NCI-H748 treated with DMSO at 0.1 percent for 48 hours (cell line): Measurements from ENCODE around the gene MAPK7.
A peak's percentile ranks its signal among the peaks of the same experiment; 100 is the strongest.

ENCODE experiments used
- DNase-seq: peaks from one replicate; lab custom pipeline; 2025; lab: John Stamatoyannopoulos, UW

Gene MAPK7

DNA sequence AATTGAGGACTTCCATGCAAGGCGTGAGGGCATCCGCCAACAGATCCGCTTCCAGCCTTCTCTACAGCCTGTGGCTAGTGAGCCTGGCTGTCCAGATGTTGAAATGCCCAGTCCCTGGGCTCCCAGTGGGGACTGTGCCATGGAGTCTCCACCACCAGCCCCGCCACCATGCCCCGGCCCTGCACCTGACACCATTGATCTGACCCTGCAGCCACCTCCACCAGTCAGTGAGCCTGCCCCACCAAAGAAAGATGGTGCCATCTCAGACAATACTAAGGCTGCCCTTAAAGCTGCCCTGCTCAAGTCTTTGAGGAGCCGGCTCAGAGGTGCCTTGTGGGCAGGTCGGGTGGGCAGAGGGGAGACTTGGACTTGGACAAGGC is 3.1 kb downstream of the MAPK7 start:
- DNase-seq = no peak

DNA sequence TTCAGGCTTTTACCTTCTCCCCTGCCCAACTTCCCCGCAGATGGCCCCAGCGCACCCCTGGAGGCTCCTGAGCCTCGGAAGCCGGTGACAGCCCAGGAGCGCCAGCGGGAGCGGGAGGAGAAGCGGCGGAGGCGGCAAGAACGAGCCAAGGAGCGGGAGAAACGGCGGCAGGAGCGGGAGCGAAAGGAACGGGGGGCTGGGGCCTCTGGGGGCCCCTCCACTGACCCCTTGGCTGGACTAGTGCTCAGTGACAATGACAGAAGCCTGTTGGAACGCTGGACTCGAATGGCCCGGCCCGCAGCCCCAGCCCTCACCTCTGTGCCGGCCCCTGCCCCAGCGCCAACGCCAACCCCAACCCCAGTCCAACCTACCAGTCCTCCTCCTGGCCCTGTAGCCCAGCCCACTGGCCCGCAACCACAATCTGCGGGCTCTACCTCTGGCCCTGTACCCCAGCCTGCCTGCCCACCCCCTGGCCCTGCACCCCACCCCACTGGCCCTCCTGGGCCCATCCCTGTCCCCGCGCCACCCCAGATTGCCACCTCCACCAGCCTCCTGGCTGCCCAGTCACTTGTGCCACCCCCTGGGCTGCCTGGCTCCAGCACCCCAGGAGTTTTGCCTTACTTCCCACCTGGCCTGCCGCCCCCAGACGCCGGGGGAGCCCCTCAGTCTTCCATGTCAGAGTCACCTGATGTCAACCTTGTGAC is 3.6 kb downstream of the MAPK7 start:
- DNase-seq = no peak

DNA sequence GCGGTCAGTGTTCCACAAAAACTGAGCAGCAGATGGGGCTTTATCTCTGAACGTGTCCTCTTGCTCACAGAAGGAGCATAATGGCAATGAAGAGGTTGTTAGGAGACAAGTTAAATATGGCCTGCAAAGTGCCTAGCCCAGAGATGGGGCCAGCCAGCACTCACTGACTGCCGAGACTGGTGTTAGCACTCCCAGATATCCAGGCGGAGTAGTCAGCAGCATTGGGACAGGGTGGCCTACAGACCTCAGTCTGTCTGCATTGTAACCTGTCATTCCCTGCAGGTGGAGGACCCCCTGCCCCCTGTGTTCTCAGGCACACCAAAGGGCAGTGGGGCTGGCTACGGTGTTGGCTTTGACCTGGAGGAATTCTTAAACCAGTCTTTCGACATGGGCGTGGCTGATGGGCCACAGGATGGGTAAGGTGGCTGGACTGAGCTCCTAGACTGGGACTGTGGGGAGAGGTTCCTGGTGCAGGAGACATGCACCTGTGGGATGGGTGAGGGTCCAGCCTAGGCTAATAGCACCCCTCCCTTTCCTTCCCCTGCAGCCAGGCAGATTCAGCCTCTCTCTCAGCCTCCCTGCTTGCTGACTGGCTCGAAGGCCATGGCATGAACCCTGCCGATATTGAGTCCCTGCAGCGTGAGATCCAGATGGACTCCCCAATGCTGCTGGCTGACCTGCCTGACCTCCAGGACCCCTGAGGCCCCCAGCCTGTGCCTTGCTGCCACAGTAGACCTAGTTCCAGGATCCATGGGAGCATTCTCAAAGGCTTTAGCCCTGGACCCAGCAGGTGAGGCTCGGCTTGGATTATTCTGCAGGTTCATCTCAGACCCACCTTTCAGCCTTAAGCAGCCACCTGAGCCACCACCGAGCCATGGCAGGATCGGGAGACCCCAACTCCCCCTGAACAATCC is 4.5 kb downstream of the MAPK7 start:
- DNase-seq = no peak

DNA sequence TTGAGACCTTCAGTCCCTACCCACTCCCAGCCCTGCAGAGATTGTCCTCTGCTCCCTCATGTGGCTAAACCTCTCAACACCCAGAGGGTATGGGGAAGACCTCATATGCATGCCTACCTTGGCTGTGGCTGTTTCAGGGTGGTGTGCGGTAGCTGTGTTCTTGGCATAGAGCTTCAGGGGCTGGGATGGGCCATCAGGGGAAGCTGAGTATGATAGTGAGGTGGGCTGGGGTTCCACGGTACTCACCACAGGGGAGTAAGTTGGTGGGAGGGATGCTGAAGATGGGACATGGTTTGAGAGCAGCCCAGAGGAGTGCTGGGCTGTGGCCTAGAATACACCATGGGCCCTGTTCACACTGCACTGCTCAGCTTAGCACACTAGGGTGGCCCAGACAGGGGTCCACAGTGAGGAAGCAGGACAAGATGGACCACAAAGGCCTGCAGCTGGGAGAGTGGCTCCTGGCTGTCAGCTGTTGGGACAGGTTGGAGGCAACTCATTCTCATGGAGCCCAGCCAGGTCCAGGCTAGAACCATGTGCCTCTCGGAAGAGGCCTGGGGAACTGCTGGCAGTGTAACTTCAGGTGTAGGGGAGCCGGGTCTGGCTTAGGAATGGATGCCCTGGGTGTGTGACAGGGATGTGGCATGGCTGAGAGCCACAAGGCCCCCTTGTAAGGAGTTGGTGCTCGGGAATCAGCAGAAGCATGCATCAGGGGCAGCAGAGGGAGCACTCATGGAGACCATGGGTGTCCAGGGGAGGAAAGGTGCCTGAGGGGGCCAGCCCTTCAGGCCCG is 5.6 kb downstream of the MAPK7 start:
- DNase-seq = no peak

DNA sequence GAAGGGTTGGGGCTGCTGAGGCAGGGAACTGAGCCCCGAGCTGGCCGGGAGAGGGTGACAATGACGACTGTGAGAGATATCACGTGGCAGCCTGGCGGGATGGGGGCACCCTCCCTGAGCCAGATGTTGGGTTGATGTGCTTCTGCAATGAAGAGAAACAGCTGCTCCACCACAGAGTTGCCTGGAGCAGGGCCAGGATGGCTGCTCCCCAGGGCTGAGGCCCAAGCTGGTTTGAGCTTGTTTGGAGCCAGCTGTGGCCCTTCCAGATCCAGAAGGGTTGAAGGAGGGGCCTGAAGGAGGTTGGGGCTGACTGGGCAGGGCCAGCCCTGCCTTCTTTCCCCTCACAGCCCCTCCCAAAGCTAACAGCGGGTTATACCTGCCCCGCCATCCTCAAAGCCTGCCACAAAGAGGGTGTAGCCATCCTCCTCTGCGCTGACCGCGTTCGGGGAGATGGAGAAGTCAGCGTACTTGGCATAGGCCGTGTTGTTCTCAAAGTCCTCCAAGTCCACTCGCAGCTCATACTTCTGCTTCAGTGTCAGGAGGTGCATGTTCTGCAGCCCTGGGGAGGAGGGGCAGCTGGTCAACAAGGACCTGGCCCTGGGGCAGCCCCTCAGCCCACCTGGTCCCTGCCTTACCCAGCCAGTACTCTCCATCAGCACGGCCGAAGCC is 6.6 kb downstream of the MAPK7 start:
- no peak for DNase-seq

DNA sequence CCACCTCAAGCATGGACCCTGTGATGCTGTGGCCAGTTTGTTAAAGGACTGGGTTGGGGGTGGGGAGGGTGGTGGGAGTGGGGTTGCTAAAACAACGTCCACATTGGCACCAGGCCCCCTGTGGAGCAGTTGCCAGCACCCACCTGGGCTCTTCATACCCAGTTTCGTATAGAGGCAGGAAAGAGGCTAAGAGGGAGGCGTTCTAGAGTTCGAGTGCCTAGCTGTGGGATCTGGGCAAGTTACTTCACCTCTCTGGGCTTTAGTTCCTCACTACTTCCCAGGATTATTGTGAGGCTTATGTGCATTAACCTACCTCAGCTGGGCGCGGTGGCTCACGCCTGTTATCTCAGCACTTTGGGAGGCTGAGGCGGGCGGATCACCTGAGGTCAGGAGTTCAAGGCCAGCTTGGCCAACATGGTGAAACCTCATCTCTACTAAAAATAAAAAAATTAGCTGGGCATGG is 7.3 kb downstream of the MAPK7 start:
- no peak for DNase-seq

DNA sequence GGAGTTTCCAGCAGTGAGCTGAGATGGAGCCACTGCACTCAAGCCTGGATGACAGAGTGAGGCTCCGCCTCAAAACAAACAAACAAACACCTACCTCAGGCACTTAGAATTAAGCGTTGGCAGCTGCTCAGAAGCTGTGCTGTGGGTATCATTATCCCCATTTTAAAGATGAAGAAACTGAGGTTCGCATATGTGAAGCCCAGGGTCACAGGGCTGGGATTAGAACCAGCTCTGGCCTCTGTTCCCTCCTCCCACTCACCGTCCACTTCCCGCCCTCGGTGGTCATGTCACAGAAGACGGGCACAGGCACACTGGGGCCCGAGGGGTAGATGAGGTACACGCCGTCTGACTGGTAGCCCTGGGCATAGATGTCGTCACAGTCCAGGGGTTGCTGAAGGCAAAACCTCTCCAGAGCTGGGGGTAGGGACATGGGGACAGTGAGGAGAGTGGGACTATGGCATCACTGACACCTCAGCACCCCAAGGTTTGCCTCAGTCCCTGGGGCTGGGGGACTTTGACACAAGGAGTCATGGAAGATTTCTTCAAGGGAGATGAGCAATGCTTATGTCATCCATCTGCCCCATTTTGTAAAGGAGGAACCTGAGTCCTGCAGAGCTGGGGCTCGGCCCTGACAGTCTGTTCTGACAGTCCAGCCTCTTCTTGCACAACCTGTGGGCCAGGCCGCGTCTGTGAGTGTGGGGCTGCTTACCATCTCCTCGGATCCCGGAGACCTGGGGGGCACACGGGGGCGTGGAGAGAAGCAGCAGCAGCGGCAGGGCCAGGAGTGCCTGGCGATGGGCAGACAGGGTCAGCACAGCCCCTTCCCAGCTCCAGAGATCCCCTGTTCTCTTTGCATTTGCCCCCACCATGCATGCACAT is 8.0 kb downstream of the MAPK7 start:
- DNase-seq = no peak

DNA sequence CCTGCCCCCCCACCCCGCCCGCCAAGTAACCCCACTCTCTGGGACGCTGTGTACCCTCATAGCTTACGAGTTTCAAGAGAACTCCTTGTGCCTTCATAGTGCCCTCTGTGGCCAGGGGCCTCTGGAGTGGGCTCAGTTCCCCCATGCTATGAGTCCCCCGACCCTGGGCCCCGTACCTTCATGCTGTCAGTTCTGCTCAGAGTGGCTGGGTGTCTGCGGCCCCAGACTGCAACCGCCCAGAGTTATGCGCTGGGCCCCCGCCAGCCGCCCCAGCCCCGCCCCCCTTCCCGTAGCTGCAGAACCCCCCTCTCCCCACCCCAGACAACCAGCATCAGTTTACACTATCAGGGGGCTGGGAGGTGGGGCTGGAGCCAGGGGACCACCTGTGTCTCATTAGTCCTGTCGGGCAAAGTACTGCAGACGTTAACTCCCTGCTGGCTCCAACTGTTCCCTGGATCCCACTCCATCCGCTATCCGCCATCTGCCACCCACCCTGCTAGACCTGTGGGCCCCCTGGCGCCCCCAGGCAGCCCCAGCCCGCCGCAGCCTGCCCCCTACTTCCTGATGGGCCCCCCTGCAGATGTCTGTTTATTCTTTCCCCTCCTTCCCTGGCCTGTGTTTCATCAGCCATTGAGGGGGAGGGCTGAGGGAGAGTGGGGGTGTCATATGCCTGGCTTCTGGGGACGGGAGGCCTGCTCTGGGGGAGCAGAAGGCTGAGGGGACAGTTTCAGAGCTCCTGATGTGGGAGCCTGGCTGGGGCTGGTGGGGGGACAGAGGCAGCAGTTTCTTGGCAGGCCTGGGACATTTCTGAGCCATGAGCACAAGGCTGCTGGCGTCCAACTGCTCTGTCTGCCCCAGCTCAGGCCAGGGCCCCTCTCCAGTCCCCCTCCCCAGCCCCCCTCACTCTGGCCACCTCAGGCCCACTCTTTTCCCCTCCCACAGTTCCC is 8.9 kb downstream of the MAPK7 start, which contains the start of gene MFAP4:
Gene MFAP4 (minus strand): TSS at position 217 of the 947 bp plus-strand sequence. CDS start 35 bp downstream, at position 182.
- DNase-seq = no peak

DNA sequence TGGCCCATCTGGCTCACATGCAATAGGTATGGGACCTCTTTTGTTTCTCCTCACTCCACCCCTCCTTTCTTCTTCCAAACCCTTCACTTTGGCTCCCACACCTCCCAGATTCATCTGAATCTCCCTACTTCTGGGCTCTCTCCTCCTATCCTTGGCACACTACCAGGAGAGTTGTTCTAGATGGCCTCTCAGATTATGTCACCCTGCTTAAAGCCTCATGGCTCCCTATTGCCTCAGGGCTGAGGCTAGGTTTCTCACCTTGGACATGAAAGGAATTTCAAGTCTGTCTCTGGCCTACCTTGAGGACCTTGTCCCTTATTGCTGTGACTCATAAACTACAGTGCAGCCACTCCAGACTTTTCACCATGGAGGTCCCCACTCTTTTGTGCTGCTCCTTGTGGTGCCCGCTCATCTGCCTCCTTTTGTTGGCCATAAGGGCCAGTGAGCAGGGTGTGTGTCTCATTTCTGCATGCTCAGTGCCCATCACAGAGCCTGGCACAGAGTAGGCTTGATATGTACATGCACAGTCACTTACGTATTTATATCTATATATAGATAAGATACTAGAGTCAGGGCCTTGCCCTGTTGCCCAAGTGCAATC is 9.7 kb downstream of the MAPK7 start:
- no peak for DNase-seq

DNA sequence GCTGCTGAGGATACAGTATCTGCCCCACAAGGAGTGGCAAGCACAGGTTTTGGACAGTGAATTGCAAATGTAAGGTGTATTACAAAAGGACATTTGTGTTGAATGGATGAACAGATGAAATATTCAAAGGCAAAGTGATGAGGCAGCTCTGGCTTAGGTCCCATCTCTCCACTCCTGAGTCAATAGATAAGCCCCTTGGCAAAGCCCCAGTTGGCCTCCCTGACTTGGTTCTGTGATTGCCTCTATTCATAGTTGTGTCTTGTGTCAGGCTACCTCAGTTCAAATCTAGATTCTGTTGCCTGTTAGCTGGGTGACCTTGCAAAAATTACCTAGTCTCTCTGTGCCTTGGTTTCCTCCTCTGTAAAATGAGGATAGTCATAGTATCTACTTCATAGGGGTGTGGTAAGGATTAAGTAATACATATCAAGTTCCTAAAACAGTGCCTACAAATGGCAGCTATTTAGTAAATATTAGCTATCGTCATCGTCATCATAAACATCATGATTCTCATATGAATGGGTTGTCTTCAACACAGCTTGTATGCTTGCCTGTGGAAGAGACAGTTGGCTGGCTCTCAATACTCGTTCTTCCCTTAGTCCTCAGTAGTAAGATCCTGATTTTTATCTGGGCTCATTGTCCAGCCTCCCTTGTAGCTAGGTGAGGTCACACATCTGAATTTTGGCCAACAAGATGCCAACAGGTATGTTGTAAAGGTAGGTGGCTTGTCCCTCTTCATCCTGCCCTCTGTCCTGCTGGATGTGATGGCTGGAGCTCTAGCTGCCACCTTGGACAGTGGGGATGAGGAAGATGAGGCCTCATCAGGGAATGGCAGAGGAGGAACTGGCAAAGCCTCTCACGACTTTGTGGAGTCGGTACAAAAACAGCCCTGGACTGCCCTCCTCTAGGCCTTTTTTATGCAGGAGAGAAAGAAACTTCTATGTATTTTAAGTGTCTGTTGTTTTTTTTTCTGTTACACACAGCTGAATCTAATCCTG is 10.8 kb downstream of the MAPK7 start:
- no peak for DNase-seq

DNA sequence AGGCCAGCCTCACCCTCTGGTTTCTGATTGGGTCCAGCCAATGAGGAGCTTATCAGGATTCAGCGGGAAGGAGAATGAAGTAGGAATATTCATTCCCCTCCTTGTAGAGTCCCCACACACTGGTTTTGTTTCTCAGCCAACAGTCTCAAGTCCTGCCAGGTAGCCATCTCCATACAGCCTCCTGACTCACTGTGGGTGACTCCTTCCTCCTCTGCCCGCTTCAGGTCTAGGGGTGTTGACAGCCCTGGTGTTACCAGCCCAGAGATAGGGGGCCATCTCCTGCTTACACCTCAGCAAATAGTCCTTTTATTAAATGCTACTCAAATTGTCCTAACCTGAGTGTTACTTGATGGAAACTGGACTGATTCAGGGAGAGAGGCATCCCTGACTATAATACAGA is 12.7 kb downstream of the MAPK7 start:
- DNase-seq = no peak

DNA sequence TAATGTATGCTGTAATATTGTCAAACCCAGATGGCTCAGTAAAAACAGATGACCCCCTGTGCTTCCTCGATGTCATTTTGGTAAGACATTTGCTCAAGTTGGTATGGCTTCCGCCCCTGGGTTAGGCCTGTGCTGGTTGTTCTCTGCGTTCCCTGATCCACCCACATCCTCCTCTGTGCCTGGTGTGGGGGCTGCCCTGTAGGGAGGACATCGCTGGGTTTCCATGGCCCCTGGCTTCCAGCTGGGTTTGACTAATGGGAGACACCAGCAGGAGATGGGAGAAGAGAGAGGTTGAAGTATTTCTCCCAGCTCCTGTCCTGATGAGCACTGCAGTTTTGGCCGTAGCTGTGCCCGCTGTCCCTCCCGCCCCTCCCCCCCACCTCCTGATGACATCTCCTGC is 13.1 kb downstream of the MAPK7 start:
- no peak for DNase-seq

DNA sequence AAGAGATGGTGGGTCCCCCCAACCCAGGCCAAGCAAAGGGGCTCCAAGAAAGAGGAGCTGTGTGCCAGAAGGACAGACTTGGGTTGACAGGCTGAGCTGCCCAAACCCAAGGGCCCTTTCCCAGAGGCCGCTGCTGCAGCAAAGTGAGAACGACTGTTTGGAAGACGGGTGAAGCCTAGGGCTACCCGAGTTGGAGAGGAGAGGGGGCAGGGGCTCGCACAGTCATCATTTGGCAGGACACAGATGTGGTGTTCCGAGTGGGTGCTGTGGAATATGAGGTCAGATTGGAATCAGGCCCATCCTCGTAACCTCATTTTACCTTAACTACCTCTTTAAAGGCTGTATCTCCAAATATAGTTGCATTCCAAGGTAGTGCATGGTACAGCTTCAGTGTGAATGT is 14.0 kb downstream of the MAPK7 start:
- no peak for DNase-seq

DNA sequence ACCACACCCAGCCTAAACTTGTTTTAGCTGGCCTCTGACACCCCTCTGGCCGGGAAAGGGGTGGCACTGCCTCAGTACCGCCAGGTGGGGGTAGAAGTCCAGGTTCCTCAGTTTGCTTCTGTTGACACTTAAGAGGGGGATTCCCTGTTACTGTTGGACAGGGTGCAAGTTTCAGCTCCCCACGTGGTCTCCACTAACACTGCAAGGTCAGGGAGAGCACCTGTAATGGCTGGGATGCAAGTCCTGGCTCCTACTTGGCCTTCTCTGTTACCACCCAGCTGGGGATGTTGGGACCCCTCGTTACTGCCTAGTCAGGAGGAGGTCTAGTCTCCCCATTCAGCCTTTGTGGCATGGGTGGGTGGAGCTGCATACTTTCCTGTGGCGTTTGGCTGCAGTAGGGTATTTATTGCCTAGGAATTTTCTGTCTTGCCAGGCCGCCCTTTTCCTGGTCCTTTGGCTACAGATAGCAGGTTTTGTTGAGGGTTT is 19.3 kb downstream of the MAPK7 start:
- no peak for DNase-seq

DNA sequence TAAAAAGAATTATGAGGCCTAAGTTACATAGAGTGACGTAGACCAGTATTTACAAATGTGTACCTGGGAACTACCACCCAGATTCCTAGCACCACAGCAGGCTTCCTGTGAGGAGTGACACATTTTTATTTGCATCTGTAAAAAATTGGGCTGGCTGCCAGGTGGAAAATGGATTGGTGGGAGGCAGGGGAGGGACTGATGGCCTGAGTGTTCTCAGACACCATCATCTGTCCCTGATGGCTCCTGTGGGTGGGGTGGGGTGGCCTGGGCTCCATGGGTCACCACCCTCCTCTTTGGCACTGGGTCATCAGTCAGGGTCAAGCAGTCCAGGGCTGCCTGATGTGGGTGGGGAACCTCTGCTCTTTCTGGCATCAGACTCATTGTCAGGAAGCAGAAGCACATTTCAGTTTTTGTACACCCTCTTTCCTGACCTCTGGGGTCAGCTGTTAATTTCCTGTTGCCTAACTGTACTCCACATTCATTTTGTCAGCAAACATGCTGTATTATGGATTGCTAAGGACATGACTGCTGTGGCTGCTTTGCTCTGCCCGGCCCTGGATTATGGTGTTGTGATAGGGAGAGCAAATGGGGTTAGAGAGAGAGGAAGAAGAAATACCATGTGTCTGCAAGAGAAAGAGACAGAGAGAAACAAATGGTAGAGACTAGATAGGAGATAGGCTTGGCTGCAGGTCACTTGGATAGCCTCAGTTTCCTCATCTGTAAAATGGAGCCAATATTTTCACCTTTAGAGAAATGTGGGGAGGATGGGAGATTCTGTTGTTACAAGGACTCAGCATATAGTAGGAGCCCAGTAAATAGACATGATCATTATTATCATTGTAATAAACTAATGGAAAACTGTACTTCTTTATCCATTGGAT is 20.2 kb downstream of the MAPK7 start:
- peak; percentile 33 for DNase-seq

DNA sequence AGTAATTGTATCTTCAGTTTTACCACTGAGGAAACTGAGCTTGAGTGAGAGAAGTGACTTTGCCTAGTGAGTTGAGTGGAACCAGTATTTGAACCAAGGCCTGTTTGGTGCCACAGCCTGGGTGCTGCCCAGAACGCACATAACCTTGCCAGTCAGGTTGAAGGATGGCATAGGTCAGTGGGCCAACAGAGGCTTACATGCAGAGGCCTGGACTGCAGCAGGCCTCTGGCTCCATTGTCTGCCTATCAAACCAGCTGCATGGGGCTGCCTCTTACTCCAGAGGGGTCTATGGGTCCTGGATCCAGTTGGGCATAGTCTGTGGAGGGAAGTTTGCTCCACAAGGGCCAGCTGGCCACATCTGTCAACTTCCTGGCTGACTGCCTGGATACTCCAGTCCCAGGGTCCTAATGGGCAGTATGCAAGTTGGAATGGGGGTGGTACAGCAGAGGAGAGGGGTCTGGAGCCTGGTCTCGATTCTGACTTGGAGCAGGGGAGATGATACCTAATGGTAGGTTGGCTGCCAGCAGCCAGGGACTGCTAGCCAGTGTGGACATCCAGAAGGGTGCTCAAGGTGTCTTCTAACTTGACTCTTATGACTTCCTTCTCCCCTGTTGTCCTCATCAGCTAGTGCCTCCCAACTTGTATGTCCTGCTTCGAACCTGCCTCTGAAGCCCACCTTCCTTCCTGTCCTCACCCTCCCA is 21.6 kb downstream of the MAPK7 start:
- DNase-seq = no peak
